HUES64 (cell line): ENCODE data around the gene PRC1. TPM values are rescaled to one million over a fixed set of nuclear protein-coding genes. Genes with fewer than 3 reads are reported as not detected.

Source experiments
- H3K27ac ChIP-seq: 2 replicates; pipeline ENCODE4 v1.7.0; 2013; ENCODE audit warnings: low read depth, low read length, inconsistent platforms
- H3K27me3 ChIP-seq: 2 replicates; pipeline ENCODE4 v1.6.1; 2013; ENCODE audit warnings: mild to moderate bottlenecking, low read length; ENCODE audit not compliant: insufficient read depth
- H3K36me3 ChIP-seq: 2 replicates; pipeline ENCODE4 v1.6.1; 2013; ENCODE audit warnings: mild to moderate bottlenecking, low read length; ENCODE audit not compliant: insufficient read depth
- H3K4me1 ChIP-seq: 2 replicates; pipeline ENCODE4 v1.6.1; 2013; ENCODE audit warnings: mild to moderate bottlenecking, low read length, moderate library complexity; ENCODE audit not compliant: insufficient read depth
- H3K4me3 ChIP-seq: 2 replicates; pipeline ENCODE4 v1.5.1; 2013; ENCODE audit warnings: mild to moderate bottlenecking, low read length, moderate library complexity
- H3K9ac ChIP-seq: 2 replicates; pipeline ENCODE4 v1.6.1; 2013; ENCODE audit warnings: mild to moderate bottlenecking, low read depth, low read length
- H3K9me3 ChIP-seq: 2 replicates; pipeline ENCODE4 v1.6.1; 2013; ENCODE audit warnings: low read depth, low read length; ENCODE audit not compliant: insufficient read depth
- WGBS: fragments of 150-250, 120-280 bp; methylation state at CpG from one replicate; pipeline ENCODE4 v1.1.7; 2013; ENCODE audit warnings: missing lambda C conversion rate; 5-methylcytosine and 5-hydroxymethylcytosine counted together
- polyA plus RNA-seq, 2 experiments: library from polyadenylated mRNA; stranded (reverse); fragments of 50-300 nt; gene quantifications; one replicate each; pipeline ENCODE4 v1.2.3, GENCODE V29; 2013

PRC1 gene
- polyA plus RNA-seq (2013, experiment 1 of 2), result 72.2 TPM
- polyA plus RNA-seq (2013, experiment 2 of 2), result 97.4 TPM

GRCh38 chr15:90994417-90995311 lies at the start of gene PRC1:
TSS of gene PRC1 (minus strand) at chr15:90994535. CDS start at chr15:90994417, 118 bp downstream.
- Histone ChIP-seq H3K4me3 (peak within 1 kb of the TSS; percentile 82), H3K4me1 (peaks cover 4% of the 10 kb centered on the region; the same call in 1 of the 2 replicates), H3K27me3 (no peaks in the 10 kb centered on the region), H3K9ac (peak within 1 kb of the TSS; percentile 94), H3K27ac (peak within 1 kb of the TSS; percentile 92), H3K9me3 (no peaks in the 10 kb centered on the region), H3K36me3 (peaks cover 25% of the 10 kb centered on the region)
- WGBS, result under 1% methylated on average over 75 of the region's 75 CpGs

GRCh38 chr15:91043202-91043874 lies 49.0 kb upstream of the PRC1 start:
- no peak overlapping the region for H3K9ac ChIP-seq
- no peaks in the 10 kb centered on the region for H3K27me3 ChIP-seq
- no peak overlapping the region for H3K27ac ChIP-seq
- H3K9me3 ChIP-seq, result no peaks in the 10 kb centered on the region
- WGBS, result 89% methylated on average over 11 of the region's 11 CpGs
- H3K4me3 ChIP-seq, result no peak overlapping the region
- H3K4me1 ChIP-seq, result no peaks in the 10 kb centered on the region
- no peaks in the 10 kb centered on the region for H3K36me3 ChIP-seq

- Histone ChIP-seq H3K4me1 (no peaks in the 10 kb centered on the region), H3K4me3 (no peak overlapping the region), H3K27me3 (no peaks in the 10 kb centered on the region), H3K9ac (no peak overlapping the region), H3K36me3 (no peaks in the 10 kb centered on the region), H3K9me3 (no peaks in the 10 kb centered on the region), H3K27ac (no peak overlapping the region)
- WGBS, result 87% methylated on average over 7 of the region's 8 CpGs
These were observed 46.5 kb upstream of the PRC1 start for GRCh38 chr15:91040856-91041255.

GRCh38 chr15:91039996-91040395 lies 45.7 kb upstream of the PRC1 start:
- no peak overlapping the region for H3K4me3 ChIP-seq
- H3K4me1 ChIP-seq, result no peaks in the 10 kb centered on the region
- H3K9ac ChIP-seq, result no peak overlapping the region
- H3K27me3 ChIP-seq, result no peaks in the 10 kb centered on the region
- H3K36me3 ChIP-seq, result no peaks in the 10 kb centered on the region
- H3K27ac ChIP-seq, result no peak overlapping the region
- WGBS, result 91% methylated on average over 3 of the region's 3 CpGs
- no peaks in the 10 kb centered on the region for H3K9me3 ChIP-seq

DNA sequence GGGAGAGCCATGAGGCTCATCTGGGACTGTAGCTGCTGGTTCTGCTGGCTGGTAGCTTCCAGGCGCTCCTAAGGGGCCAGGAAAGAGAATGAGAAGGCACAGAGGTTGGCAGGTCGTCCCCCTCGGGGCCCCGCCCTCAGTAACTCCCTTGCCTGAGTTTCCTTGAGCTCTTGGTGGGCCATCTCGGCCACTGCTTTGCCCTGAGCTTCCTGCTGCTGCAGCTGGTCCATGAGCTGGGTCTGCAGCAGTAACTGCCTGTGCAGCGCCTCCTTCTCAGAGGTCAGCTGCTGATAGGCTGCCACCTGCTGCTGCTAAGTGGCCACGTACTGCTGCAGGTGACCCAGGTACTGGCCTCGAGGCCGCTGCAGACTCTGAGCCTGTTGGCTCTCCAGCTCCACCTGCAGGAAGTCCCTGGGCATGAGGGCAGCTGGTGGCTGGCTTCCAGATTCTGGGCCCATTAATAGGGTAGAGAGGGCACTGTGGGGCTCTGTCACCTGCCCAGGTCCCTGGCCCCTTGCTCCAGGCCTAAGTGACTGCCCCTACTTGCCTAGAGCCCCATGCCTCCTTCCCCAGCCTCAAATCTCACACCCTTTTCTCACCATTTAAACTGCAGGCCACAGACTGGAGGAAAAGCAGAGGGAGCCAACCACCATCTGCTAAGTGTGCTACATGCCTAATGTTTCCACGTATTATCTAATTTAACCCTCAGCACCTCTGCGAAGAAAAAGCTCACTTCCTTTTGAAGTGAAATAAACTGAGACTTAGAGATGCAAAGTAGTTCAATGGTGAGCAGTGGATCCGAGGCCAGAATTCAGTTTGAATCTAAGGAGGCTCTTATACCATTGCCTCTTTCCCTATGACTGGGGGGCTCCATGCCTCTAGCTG lies 38.8 kb upstream of the PRC1 start:
- H3K27ac ChIP-seq, result no peak overlapping the region
- no peak overlapping the region for H3K9ac ChIP-seq
- peak overlapping the region; percentile 9; the same call in 1 of the 2 replicates for H3K4me3 ChIP-seq
- 41% methylated on average over 12 of the region's 12 CpGs for WGBS
- no peaks in the 10 kb centered on the region for H3K9me3 ChIP-seq
- no peaks in the 10 kb centered on the region for H3K27me3 ChIP-seq
- H3K4me1 ChIP-seq, result no peaks in the 10 kb centered on the region; the same call in 1 of the 2 replicates
- H3K36me3 ChIP-seq, result no peaks in the 10 kb centered on the region

DNA sequence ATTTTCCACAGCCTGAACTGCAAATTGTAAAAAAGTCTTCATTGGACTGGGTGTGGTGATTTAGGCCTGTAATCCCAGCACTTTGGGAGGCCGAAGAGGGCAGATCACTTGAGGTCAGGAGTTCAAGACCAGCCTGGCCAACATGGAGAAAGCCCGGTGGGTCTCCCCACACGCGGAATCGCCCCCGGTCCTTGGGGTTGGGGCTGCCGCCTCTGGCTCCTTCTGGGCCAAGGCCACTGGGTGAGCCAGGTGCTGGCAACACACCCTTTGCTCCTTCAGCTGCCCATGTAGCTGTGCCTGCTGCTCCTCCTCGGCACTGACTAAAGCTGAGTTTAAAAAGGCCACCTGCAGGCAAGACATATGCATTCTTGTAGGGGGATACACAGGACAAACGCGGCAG lies 37.5 kb upstream of the PRC1 start:
- Histone ChIP-seq H3K27me3 (no peaks in the 10 kb centered on the region), H3K36me3 (no peaks in the 10 kb centered on the region), H3K9ac (no peak overlapping the region), H3K4me1 (no peaks in the 10 kb centered on the region; the same call in 1 of the 2 replicates), H3K4me3 (no peak overlapping the region), H3K27ac (no peak overlapping the region), H3K9me3 (no peaks in the 10 kb centered on the region)
- WGBS, result 79% methylated on average over 10 of the region's 10 CpGs

GRCh38 chr15:91027677-91028076 lies 33.3 kb upstream of the PRC1 start:
- no peaks in the 10 kb centered on the region for H3K27me3 ChIP-seq
- H3K36me3 ChIP-seq, result no peaks in the 10 kb centered on the region
- no peak overlapping the region for H3K4me3 ChIP-seq
- WGBS, result 93% methylated on average over 1 of the region's 1 CpG
- no peaks in the 10 kb centered on the region for H3K9me3 ChIP-seq
- H3K4me1 ChIP-seq, result peaks cover 3% of the 10 kb centered on the region
- H3K27ac ChIP-seq, result no peak overlapping the region
- H3K9ac ChIP-seq, result no peak overlapping the region

- no peaks in the 10 kb centered on the region for H3K27me3 ChIP-seq
- WGBS, result 94% methylated on average over 6 of the region's 7 CpGs
- H3K27ac ChIP-seq, result no peak overlapping the region
- H3K4me1 ChIP-seq, result peaks cover 9% of the 10 kb centered on the region
- no peaks in the 10 kb centered on the region for H3K36me3 ChIP-seq
- H3K9ac ChIP-seq, result no peak overlapping the region
- H3K4me3 ChIP-seq, result no peak overlapping the region
- H3K9me3 ChIP-seq, result no peaks in the 10 kb centered on the region
These were observed 29.4 kb upstream of the PRC1 start for GRCh38 chr15:91023720-91024119.

DNA sequence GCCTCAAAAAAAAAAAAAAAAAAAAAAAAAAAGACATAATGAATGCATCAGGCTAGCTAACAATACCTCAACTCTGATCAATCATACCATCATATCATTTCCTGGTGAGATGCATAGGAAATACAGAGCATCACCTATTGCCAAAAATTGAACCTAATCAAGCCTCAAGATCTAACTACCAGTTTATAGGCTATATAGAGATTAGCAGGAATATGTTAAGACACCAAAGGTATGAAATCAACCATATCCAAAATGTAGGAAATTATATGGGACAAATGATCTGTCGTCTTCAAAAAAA lies 28.4 kb upstream of the PRC1 start:
- Histone ChIP-seq H3K4me3 (peak overlapping the region; percentile 77), H3K27me3 (no peaks in the 10 kb centered on the region), H3K36me3 (no peaks in the 10 kb centered on the region), H3K4me1 (peaks cover 9% of the 10 kb centered on the region), H3K9me3 (no peaks in the 10 kb centered on the region), H3K27ac (no peak overlapping the region), H3K9ac (peak overlapping the region; percentile 67)
- WGBS, result 78% methylated on average over 1 of the region's 1 CpG

DNA sequence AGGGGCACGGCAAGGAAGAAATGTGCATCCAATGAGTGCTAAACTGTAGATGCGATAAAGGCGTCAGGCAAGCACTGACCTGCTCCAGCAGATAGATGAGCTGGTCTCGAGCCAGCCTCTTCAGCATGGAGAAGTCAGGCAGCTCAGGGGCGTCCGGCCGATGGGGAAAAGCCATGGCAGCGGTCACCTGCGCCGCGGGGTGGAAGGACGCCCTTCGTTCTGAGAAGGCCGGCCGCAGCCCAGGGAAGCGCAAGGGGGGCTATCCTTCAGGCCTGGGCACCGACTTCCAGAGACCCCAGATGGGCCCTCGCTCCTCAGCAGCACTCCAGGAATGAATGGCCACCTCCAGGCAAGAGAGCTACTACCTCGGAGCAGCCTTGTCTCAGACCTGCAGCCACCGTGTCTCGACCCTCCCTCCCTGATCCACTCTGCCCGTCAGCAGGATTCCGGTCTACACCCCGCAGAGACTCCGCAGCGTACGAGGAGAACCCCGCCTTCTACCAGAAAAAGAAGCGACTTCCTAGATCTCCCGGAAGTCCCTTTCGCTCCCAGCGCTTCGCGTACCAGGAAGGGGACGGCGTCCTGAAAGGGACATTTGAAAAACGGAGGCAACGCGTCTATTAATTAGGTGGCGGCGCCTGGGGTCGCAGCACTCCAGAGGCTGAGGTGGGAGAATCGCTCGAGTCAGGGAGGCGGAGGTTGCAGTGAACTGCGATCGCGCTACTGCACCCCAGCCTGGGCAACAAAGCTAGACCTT lies 27.9 kb upstream of the PRC1 start, which contains the start of gene VPS33B:
Gene VPS33B (minus strand): TSS at position 520 of the 757 bp plus-strand sequence. CDS start 345 bp downstream, at position 175.
- Histone ChIP-seq H3K4me3 (peak within 1 kb of the TSS; percentile 77), H3K36me3 (no peaks in the 10 kb centered on the region), H3K9me3 (no peaks in the 10 kb centered on the region), H3K27me3 (no peaks in the 10 kb centered on the region), H3K9ac (peak within 1 kb of the TSS; percentile 67), H3K27ac (0 out of 2 replicates have a peak within 1 kb of the TSS, but pooled peaks have one; percentile 6), H3K4me1 (peaks cover 9% of the 10 kb centered on the region)
- under 1% methylated on average over 48 of the region's 48 CpGs for WGBS
